IPS DF 6.9 (cell line): ENCODE results near the gene HMGN4.
"Not testable (repeated sequence)": the region's sequence is repeated elsewhere in the genome, so short reads cannot be mapped to it uniquely, and the experiment has no call there.

ENCODE experiments used
- DNase-seq: peaks from one replicate; pipeline ENCODE4 v3.0.0-alpha.2; 2013; ENCODE audit warnings: low read depth, low spot score
- H3K27ac ChIP-seq: one replicate; pipeline ENCODE4 v1.5.1; 2013; ENCODE audit warnings: low read length, control low read depth
- H3K27me3 ChIP-seq: 2 replicates; pipeline ENCODE4 v1.6.1; 2013; ENCODE audit warnings: mild to moderate bottlenecking, low read length; ENCODE audit not compliant: control insufficient read depth, insufficient read depth
- H3K36me3 ChIP-seq: 2 replicates; pipeline ENCODE4 v1.6.1; 2013; ENCODE audit warnings: low read length; ENCODE audit not compliant: control insufficient read depth, insufficient read depth
- H3K4me1 ChIP-seq: 2 replicates; pipeline ENCODE4 v1.6.1; 2013; ENCODE audit warnings: low read length; ENCODE audit not compliant: control insufficient read depth, insufficient read depth
- H3K4me3 ChIP-seq: 2 replicates; pipeline ENCODE4 v1.5.1; 2013; ENCODE audit warnings: mild to moderate bottlenecking, low read length
- H3K9me3 ChIP-seq: 2 replicates; pipeline ENCODE4 v1.6.1; 2013; ENCODE audit warnings: low read length, inconsistent platforms; ENCODE audit not compliant: control insufficient read depth, insufficient read depth
- WGBS: extraction: QIAGEN DNeasy Blood & Tissue Kit; methylation state at CpG from one replicate; pipeline ENCODE4 v1.1.7; 2013; ENCODE audit warnings: mixed read lengths, missing lambda C conversion rate; ENCODE audit not compliant: insufficient read length, insufficient coverage; 5-methylcytosine and 5-hydroxymethylcytosine counted together

HMGN4 gene

DNA sequence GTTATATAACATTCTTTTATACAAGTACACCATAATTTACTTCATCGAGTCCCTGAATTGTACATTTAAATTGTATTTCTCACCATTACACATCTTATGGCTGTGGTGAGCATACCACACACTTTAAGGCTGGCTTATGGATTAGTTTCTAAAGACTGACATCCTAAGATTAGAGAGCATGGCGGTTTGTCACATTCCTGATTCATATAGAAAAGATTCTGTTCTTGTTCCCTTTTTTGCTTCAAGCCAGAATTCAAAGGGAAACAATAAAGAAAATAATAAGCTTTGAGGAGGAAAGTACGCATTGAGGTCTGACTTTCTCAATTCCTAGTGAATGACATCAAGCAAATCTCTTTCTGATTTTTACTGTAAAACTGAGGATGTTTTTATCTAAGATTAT is 35.5 kb upstream of the HMGN4 start:
- DNase-seq = no peak
- WGBS = no CpG with 5 or more reads among the region's 3 CpGs
- Histone ChIP-seq H3K27ac (no peak overlapping the region), H3K4me3 (no peak overlapping the region), H3K36me3 (no peaks in the 10 kb centered on the region), H3K4me1 (peaks cover 2% of the 10 kb centered on the region; the same call in 1 of the 2 replicates), H3K9me3 (no peaks in the 10 kb centered on the region), H3K27me3 (peaks cover 18% of the 10 kb centered on the region)

DNA sequence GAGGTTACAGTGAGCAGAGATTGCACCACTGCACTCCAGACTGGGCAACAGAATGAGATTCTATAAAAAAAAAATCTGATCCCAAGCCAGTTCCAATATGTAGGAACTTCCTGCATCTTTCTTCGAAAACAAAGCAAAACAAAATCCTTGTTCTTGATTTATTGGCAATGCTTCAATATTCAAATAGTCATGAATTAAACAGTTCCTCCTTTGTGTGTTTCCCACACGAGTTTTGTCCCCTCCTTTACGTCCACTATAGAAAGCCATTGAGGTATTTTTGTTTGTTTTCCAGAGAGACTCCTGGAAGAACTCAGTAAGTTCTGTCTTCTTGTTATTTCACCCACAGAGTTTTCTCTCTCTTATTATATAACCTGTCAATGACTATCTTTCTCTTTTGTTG is 30.5 kb upstream of the HMGN4 start:
- no peak for DNase-seq
- no CpG with 5 or more reads among the region's 3 CpGs for WGBS
- no peak overlapping the region for H3K4me3 ChIP-seq

DNA sequence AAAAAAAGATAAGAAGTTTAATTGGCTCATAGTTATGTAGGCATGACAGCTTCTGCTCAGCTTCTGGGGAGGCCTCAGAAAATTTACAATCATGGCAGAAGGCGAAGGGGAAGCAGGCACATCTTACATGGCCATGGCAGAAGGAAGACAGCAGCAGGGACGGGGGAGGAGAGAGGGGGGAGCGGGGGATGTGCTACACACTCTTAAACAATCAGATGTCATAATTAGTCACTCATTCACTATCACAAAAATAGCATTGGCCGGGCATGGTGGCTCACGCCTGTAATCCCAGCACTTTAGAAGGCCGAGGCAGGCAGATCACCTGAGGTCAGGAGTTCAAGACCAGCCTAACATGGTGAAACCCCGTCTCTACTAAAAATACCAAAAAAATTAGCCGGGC is 27.1 kb upstream of the HMGN4 start:
- H3K4me3 ChIP-seq, DNase-seq, H3K27me3 ChIP-seq, H3K9me3 ChIP-seq, H3K27ac ChIP-seq, H3K4me1 ChIP-seq, H3K36me3 ChIP-seq: not testable (repeated sequence)
- no CpG with 5 or more reads among the region's 8 CpGs for WGBS

More for the DNA sequence above, 30.5 kb upstream of the HMGN4 start:
- H3K9me3 ChIP-seq = no peaks in the 10 kb centered on the region
- no peak overlapping the region for H3K27ac ChIP-seq
- H3K4me1 ChIP-seq = no peaks in the 10 kb centered on the region
- H3K36me3 ChIP-seq = no peaks in the 10 kb centered on the region
- H3K27me3 ChIP-seq = peaks cover 2% of the 10 kb centered on the region; the same call in 1 of the 2 replicates

DNA sequence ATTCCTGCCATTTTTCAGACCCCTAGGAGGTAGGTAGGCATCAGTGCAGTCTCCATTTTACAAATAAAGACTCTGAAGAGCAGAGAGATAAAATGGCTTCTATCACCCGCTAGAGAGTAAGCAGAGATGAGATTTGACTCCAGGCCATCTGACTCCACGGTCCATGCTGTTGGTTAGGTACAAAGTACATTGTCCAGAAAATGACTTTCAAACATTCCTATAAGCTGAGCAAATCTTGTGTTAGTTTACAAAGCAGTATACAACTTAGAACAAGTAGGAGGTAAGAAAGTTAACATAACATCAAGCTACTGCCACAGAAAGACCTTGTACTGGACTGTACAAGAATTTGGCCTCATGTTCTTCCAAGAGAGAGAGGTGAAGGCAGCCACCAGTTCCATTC is 23.2 kb upstream of the HMGN4 start:
- Histone ChIP-seq H3K36me3 (no peaks in the 10 kb centered on the region), H3K9me3 (no peaks in the 10 kb centered on the region), H3K27me3 (no peaks in the 10 kb centered on the region), H3K4me1 (no peaks in the 10 kb centered on the region; the same call in 1 of the 2 replicates), H3K4me3 (no peak overlapping the region), H3K27ac (no peak overlapping the region)
- DNase-seq = no peak
- no CpG with 5 or more reads among the region's 2 CpGs for WGBS

DNA sequence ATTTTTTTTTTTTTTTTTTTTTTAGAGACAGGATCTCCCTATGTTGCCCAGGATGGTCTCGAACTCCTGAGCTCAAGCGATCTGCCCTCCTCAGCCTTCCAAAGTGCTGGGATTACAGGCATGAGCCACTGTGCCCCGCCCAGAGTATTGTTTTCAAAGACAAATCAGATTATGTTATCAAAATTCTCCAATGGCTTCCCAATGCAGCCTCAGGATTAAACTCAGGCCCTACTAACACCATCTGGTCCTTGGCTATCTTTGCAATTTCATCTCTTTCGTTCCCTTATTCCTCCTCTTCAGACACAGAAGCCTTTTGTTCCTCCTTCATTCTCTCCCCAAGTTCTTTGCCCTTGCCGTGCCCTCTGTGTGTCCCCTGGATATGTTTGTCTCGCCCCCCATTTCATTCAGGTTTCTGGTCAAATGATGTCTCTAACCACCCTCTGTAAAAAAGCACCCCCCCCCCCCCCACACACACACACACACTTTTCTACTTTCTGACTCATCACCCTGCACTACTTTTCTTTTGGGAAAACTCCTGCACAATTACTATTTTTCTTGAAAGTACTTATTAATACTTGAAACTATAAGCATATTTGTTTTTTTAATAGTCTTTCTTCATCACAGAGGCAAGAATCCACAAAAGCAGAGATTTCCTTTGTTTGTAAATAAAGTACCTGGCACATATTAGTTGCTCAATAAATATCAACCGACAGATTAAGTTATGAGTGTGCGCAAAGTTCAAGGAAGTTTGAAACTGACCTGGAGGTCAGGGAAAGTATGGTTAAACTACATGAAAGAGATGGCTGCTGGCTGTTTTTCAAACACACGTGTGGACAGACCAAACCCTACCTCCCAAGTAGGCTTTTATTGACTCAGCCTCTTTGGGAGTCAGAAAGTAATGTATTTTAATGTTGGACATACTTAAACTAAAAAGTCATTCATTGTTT is 21.4 kb upstream of the HMGN4 start:
- H3K4me1 ChIP-seq = no peaks in the 10 kb centered on the region; the same call in 1 of the 2 replicates
- H3K27me3 ChIP-seq = no peaks in the 10 kb centered on the region
- no peak for DNase-seq
- H3K4me3 ChIP-seq = no peak overlapping the region
- WGBS = no CpG with 5 or more reads among the region's 9 CpGs
- H3K36me3 ChIP-seq = no peaks in the 10 kb centered on the region
- H3K27ac ChIP-seq = no peak overlapping the region
- H3K9me3 ChIP-seq = no peaks in the 10 kb centered on the region

DNA sequence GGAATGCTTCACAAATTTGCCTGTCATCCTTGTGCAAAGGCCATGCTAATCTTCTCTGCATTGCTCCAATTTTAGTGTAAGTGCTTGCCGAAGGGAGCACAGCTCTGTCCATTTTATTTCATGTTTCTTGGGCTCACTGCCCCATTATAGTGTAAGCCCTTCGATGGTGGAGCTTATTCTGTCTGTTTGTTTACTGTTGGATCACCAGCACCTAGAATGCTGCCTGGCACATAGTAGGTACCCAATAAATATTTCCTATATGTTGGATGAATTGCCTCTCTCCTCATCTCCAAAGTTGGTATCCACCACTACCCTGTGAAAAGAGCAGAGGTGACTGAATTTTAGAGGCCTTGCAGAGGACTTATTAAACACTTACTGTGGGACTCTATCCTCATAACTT is 18.8 kb upstream of the HMGN4 start:
- H3K27ac ChIP-seq = no peak overlapping the region
- no peaks in the 10 kb centered on the region; the same call in 1 of the 2 replicates for H3K4me1 ChIP-seq
- no peak for DNase-seq
- no peak overlapping the region for H3K4me3 ChIP-seq
- H3K9me3 ChIP-seq = no peaks in the 10 kb centered on the region
- no peaks in the 10 kb centered on the region for H3K36me3 ChIP-seq
- no CpG with 5 or more reads among the region's 2 CpGs for WGBS
- H3K27me3 ChIP-seq = no peaks in the 10 kb centered on the region

DNA sequence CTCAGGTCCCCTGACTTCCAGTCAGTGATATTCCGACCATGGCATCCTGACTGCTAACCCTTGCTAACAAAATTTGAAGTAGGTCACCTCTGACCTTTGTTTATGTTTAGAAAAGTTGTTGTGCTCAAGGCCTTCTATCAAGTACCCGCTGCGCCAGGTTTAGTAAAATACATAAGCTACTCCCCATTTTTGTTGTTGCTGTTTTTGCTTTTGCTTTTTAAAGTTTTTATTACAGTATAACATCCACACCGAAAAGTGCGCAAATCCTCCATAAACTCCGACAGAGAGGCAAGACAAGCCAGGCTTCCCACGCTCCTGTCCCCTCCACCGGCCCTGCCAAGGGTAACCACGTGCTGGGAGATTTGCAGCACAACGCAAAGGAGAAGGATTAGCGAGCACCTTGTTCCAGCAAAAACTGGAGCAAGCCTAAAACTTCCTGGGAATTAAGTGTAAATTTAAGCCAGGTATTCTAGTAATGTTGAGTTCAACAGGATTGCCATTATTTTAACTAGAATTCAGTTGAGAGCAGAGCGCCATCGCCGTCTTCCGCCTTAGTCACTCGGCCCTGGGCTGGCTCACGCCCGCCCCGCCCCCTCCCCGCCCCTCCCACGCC is 17.8 kb upstream of the HMGN4 start:
- no CpG with 5 or more reads among the region's 21 CpGs for WGBS
- Histone ChIP-seq H3K27me3 (no peaks in the 10 kb centered on the region), H3K9me3 (no peaks in the 10 kb centered on the region), H3K36me3 (no peaks in the 10 kb centered on the region), H3K27ac (no peak overlapping the region), H3K4me3 (peak overlapping the region; percentile 16; the same call in 1 of the 2 replicates), H3K4me1 (no peaks in the 10 kb centered on the region; the same call in 1 of the 2 replicates)
- DNase-seq = no peak

DNA sequence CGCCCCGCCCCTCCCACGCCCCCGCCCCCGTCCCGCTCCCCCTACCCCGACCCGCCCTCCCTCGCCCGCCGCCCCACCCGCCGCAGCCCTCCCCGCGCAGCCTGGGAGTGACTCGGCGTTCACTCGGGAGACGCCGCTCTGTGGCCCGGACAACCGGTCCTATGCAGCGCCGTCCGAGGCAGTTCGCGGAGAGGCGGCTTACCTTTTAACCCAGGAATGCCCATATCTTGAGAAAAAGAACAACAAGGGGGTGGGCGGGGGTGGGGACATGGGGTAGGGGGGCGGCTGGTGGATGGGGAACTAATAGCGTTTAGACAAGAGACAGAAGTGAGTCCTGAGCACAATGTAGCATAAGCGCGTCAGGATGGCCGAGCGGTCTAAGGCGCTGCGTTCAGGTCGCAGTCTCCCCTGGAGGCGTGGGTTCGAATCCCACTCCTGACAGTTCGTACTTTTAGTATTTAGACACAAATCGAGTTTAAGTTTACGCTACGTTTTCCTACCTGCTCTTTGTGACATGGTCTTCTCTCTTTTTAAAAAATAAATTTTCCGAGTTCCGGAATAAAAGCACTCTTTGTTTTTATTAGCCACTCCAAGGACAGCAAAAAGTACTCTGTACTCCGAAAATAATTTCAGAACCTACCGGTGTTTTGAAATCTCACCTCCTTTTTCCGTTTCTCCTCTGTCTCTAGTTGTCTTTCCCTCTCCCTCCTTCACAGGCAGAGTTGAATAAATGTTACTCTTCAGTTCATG is 17.1 kb upstream of the HMGN4 start:
- no peaks in the 10 kb centered on the region; the same call in 1 of the 2 replicates for H3K4me1 ChIP-seq
- DNase-seq = no peak
- no CpG with 5 or more reads among the region's 49 CpGs for WGBS
- no peaks in the 10 kb centered on the region for H3K36me3 ChIP-seq
- H3K4me3 ChIP-seq = peak overlapping the region; percentile 83; the same call in 1 of the 2 replicates
- H3K27ac ChIP-seq = no peak overlapping the region
- H3K27me3 ChIP-seq = no peaks in the 10 kb centered on the region
- no peaks in the 10 kb centered on the region for H3K9me3 ChIP-seq

DNA sequence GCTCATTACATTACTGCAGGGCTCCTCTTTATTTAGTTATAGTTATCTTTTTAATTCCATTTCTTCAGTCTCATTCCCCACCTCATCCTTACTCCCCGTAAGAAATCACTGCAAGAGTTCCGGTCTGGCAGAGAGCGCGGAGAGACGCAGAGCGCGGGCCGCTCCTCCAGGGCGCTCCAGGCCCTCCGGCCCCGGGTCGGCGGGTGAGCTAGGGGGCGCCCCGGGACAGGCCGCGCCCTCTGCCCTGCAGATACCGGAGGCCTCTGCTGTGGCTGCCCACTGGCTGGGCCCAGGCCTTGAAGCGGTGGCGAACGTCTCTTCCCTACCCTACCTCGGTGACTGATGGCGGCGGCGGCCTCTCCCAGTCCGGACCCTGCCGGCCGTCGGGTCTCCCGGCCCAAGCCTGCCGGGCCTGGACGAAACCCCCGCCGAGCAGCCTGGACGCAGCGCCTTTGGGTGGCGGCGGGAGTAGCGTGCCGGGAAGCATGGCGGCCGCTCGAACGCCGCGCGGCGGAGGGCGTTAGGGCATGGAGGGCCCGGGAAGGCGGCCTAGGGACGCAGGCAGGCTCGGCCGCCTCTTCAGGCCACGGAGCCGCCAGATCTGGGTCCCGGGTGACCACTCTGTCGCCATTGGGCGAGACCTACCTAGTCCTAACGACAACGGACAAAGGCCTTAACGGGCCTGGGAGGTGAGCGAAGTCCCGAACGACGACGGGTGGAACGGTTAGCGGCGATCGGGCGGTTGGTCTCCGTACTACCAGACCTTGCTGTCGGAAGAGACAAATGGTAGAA is 16.4 kb upstream of the HMGN4 start:
- H3K4me1 ChIP-seq = no peaks in the 10 kb centered on the region; the same call in 1 of the 2 replicates
- no CpG with 5 or more reads among the region's 74 CpGs for WGBS
- no peak overlapping the region for H3K27ac ChIP-seq

More for the DNA sequence above, 16.4 kb upstream of the HMGN4 start:
- Histone ChIP-seq H3K36me3 (no peaks in the 10 kb centered on the region), H3K9me3 (no peaks in the 10 kb centered on the region), H3K4me3 (peak overlapping the region; percentile 69), H3K27me3 (no peaks in the 10 kb centered on the region)
- DNase-seq = no peak
